Activated T-cell treated with anti-CD3 and anti-CD28 coated beads for 4 hours (primary cell): Measurements from ENCODE around the gene SCAMP1.
"Not testable (repeated sequence)": the region's sequence is repeated elsewhere in the genome, so short reads cannot be mapped to it uniquely, and the experiment has no call there.

Experiments used
- DNase-seq: peaks from one replicate; pipeline ENCODE4 v3.0.0-alpha.2; 2020

The SCAMP1 gene

DNA sequence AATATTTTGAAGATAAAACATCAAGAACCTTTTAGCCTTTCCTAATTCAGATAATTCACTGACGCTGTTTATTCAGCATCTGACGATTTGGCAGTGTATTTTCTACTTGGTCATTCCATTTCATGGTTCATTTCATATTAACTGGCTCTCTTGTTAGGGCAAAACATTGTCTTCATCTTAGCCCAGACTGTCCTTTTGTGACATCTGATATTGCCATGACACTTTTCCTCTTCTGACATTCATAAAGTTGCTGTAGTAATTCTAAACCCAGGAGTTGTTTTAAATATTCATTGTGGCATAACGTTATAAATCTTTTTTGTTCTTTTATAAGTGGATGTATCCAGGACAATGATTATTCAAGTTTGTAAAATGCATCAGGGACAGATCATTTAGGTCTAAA is 1.8 kb downstream of the SCAMP1 start:
- no peak for DNase-seq

DNA sequence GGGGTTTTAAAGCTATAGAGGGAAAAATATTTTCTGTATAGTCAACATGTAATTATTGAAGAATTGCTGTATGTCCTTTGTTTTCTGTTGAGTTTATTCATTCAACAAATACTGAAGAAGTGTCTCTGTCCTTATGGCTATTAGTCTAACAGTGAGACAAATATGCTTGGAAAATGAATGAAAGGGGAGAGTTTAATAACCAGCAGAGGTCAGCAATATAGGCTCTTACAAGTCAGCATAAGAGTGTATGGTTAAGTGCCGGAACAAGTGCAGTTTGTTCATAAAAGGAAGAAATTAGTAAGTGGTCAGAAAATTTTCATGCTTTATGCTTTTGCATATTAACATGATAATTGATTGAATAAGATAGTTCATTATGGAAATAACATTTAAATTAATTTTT is 3.6 kb downstream of the SCAMP1 start:
- no peak for DNase-seq

DNA sequence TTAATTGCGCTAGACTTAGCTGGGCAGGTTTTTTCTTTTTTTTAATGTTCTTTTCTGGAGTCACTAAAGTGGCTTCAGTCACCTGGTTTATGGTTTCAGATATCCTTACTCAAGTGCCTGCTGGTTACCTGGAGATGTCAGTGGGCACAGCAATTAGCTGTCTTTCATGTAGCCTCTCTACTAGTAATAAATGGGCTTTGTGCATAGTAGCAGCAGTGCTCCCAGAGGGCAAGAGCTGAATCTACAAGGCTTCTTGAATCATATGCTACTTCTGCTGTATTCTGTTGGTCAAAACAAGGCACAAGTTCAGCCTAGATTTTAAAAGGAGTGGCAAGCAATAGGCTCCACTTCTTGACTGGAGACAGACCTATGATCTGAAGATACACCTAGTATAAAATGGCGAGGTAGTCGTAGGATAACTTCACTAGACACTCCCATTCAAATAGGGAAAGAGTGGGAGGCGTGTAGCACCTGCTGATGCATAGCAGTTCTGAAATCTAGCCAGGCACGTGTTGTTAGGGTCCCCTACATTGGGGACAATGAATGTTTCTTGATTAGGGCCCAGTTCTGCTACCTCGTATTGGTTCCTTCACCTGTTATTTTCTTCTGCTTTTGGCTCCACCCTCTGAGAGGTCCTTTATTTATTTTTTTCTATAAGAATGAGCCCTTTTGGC is 7.0 kb downstream of the SCAMP1 start:
- DNase-seq: no peak

DNA sequence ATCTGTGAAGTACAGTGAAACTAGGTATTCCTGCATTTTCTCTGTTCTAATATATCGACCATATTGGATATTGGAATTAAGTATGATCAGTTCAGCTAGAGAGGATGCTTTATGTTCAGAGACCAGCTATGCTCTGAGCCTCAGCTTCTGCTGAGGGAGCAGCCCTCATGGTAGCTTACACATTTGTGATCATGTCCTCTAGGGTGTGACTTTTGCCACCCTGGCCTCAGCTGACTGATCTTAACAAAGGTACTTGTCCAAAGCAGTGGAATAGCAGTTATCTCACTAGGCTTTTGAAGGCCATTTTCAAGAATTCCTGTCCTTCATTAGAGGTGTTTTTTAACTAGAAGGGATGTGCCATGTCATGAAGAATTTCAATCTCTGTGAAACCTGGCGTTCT is 9.3 kb downstream of the SCAMP1 start:
- no peak for DNase-seq

DNA sequence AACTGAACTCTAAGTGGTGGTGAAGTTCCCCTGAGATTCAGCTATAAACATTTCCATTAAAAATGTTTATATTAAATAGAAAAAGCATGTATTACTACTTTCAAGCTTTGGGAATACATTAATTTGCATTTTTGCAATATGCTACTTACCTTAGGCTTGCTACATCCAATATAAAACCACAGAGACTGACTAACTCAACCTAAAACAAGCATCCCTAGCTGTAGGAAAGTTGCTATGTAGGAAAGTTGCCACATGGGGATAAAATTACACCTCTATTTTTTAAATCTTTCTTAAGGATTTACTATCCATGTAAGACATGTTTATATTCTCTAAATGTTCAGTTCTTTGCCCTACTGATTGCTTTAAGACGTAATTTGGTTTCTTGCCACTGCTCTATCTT is 12.8 kb downstream of the SCAMP1 start:
- DNase-seq: no peak

DNA sequence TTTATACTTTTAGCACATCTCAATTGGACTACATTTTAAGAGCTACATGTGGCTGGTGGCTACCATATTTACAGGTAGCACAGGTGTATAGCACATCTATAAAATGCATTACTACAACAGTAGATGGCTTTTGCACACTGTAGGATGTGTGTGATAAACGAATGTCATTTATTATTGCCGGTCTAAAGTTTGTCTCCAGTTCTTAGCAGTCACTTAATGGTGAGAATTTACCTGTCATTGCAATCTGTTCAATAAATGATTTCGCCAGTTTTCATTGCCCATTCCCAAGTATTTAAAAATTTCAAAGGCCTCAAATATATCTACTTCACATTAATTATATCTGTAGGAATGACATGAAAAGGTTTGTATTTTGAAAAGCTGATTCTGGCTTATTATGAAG is 15.9 kb downstream of the SCAMP1 start:
- no peak for DNase-seq

DNA sequence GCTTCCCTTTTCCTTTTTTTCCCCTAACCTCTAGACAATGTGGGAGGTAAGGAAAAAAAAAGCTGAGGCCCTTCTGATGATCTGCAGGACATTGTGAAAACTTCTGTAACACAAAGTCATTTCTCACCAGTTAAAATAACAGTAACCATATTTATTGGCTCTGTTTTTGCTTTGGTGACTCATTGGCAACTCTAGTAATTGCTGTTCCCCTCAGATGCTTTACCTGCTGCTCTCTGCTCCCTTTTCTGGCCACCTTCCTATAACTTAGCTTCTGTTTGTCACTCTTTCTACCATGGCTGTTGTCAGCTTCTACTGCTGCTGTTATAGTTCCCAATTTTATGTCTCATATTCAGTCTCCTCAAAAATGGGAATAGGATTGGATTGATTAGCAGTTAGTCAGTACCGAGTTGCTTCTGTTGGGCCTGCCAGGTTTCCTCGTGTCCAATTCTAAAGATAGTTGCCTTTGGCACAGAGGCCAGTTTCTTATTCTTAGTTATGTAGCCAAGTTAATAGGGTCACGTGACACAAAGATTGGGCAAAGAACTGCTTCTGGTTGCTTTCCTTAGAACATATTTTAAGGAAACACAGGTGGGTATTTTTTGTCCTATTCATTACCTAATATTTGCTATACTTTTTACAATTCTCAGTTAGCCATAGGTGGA is 16.8 kb downstream of the SCAMP1 start:
- DNase-seq: no peak

DNA sequence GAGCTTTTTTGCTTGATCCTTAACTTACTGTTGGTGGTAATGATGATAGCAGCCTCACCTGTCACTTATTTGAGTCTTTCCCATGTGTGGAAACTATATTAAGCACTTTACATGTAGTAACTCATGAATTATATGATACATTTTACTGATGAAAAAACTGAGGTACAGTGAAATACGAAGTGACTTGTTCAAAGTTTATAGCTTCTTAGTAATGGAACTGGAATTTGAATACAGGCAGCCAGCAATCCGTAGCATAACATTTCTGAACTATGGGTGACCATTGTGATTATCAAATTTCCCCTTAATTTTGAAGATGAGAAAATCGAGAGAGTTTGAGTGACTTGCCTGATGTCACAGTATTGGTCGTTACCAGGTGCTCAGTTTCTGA is 17.3 kb downstream of the SCAMP1 start:
- DNase-seq: no peak

DNA sequence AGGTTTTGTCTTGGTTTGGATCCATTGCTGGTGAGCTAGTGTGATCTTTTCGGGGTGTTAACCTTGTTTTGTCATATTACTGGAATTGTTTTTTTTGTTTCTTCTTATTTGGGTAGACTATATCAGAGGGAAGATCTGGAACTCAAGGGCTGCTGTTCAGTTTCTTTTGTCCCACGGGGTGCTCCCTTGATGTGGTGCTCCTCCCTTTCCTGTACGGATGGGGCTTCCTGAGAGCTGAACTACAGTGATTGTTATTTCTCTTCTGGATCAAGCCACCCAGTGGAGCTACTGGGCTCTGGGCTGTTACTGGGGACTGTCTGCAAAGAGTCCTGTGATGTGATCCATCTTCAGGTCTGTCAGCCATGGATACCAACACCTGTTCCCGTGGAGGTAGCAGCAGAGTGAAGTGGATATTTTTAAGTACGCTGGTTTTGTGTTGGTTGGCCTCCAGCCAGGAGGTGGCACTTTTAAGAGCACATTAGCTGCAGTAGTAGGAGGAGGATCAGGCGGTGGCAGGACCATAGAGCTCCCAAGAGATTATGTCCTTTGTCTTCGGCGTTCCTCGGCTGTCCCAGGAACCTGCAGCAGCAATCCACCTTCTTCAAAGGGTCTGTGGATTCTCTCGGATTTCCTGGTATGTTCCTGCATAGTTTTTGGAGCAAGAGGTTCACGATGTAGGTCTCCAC is 27.2 kb downstream of the SCAMP1 start:
- no peak for DNase-seq

DNA sequence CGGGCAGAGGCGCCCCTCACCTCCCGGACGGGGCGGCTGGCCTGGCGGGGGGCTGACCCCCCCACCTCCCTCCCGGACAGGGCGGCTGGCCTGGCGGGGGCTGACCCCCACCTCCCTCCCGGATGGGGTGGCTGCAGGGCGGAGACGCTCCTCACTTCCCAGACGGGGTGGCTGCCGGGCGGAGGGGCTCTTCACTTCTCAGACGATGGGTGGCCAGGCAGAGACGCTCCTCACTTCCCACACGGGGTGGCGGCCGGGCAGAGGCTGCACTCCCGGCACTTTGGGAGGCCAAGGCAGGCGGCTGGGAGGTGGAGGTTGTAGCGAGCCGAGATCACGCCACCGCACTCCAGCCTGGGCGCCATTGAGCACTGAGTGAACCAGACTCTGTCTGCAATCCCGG is 30.9 kb downstream of the SCAMP1 start:
- DNase-seq: not testable (repeated sequence)

DNA sequence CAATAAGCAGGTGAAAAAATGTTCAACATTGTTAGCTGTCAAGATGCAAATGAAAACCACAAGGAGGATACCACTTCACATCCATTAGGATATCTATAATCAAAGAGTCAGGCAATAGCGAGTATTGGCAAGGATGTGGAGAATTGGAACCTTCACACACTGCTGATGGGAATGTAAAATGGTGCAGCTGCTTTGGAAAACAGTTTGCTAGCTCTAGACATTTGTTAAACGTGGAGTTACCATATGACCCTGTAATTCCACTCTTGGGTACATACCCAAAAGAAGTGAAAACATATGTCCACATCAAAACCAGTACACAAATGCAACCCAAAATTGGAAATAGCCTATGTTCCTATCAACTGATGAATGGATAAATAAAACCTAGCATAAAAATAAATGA is 37.4 kb downstream of the SCAMP1 start:
- DNase-seq: no peak

DNA sequence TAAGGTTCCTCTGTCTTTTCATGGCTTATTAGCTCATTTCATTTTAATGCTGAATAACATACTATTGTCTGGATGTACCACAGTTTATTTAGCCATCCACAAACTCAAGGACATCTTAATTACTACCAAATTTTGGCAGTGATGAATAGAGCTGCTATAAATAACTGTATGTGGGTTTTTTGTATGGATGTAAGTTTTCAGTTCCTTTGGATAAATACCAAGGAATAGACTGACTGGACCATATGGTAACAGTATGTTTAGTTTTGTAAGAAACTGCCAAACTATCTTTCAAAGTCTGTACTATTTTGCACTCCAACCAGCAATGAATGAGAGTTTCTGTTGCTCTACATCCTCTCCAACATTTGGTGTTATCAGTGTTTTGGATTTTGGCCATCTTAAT is 38.7 kb downstream of the SCAMP1 start:
- DNase-seq: no peak

DNA sequence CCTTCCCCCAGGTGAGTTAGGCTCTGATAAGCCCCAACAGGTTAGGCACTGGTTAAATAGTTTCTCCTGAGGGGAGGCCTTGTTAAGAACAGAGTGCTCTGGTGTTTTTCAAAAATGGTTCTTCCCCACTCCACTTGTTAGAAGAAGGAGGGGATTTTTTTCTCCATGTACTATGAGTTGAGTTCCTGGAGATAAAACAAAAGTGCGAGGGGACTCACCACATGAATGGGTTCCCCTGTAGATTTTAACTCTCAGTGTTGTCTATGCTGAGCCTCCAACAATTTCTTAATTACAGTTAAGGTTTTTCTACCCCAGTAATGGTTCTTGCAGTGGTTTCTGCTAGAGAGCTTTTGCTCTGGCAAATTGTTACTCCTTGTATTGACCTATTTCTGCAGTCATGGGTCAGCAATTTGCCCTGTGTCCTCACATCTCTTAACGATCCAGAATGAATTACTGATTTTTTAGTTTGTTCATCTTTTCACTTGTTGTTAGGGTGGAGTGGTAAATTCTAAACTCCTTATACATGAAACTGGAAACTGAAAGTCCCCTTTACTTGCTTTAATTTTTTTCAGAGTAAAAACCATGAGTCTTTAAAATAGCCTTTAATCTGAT is 44.4 kb downstream of the SCAMP1 start:
- no peak for DNase-seq

DNA sequence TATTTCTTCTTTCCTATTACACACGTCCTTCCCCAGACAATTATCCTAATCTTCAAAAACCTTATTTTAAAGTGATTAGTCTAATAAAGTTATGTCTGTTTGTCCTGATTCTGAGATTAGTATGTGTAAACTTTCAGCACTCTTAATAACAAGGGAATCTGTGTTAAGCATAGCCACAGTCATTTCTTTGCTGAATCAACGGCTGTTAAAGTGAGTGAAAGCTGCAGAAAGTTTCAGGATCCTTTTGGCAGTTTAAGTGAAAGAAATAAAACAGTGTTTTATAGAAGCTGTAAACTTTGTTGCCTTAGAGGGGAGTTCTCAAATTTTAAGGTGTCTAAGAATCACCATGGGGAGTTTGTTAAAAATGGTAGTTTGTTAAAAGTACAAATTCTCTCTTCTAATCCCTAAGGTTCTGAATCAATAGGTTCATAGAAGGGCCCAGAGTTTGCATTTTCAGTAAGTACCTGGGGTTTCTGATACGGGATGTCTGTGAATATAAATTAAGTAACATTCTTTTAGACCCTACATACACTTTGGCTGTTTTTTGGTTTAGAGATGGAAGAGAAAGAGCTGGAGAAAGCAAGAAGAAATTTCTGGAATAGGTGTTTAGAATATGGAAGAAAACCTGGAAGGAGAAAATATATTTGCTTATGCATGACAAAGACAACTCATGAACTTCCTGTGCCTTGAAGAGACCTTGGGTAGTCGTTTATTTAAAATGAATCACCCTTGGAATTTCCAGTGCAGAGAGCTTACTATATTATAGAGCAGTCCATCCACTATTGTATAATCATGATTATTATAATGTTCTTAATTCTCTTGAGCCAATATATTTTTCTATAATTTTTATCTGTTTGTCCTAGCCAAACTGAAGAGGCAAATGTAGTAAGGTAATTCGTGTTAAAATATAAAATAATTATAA is 45.7 kb downstream of the SCAMP1 start:
- DNase-seq: no peak

DNA sequence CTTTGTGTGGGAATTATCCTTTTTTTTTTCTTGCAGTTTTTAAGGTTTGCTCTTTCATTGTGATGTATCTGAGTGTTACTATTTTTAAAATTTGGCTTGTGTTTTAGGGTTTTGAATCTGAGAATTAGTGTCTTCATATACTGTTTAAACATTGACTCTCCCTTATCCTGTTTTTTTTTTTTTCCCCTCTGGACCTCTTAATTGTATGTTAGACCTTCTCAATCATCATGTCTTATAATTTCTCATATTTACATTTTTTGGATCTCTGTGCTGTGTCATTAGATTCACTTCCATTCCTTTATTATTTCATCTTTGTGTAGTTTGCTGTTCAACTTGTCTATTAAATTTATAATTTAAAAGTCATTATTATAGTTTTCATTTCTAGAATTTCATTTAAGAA is 47.0 kb downstream of the SCAMP1 start:
- no peak for DNase-seq

DNA sequence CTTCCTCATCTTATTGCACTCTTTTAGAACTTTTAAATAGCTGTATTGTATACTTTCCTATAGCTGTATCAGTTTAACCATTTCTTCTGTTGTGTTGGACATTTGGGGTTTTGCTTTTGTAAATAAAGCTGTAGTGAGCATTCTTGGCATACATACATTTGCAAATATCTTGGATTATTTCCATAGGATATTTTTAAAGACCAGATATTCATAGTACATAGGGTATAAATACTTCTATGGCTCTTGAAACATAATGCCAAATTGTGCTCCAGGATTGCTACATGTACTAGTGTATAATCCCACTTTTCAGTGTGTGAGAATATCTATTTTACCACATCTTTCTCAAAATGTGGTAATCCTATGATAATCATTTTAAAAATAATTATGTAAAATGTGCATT is 51.2 kb downstream of the SCAMP1 start:
- no peak for DNase-seq

DNA sequence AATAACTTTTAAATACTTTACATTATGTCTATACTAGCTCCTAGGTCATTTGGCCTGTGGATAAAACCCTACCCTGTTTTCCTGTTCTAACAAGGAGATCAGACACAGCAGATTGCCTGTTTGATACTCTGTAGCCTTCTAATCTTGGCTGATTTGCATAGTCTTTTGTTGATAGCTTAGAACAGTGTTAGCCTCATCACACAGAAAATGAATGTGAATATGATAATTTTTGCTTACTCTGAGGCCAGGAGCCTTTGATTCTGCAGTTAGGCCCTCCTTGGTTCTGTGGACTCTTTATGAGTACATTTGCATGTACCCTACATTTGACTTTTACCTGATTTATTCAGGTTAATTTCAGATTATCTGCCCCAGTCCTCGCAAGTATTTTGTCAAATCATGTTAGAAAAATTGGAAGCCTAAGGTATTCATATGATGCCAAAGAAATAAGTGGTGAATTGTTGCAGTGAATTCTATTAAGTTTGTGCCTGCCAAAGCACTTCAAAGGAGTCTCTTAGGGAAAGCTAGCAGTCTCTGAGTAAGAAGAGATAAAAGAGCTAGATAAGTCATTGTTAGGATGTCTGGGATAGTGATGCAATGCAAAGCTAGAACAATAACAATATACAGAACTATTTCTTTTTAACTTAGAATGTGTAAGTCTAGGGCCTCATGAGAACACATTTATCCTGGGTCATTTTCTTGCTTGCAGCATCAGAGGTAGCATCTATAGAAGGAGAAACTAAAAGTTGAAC is 56.4 kb downstream of the SCAMP1 start:
- no peak for DNase-seq

DNA sequence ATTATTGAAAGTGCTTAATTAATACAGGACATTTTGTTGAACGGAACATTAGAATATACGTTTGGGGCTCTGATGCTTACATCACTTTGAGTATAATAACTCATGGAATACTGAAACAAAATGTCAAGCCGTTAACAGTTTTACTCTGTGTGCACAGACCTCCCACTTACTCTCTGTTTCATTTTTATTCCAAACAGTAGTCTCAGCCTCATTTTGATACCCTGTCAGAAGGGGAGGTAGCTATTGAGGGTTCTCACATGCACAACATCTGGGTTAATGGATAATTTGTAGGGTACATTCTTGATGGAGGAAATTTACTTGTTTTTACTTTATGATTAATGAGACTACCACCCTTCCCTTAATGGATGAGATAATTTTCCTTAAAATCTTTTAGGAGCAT is 59.0 kb downstream of the SCAMP1 start:
- DNase-seq: no peak

DNA sequence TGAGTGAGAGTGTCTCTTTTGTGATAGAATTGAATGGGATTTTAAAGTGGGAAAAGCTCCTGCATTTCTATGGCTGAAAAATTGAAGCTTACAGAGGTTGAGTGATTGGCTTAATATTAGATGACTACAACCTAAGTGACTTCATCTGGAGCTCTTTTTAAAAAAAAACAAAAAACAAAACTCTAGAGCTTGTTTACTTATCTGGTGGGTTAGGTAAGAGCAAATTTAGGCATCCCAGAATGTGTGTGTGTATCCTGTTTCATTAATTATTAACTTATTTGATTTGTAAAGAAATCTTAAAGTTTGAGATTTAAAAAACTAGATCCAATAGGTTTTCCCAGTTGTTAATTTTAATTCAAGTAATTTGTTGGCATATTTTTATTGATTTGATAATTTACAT is 60.1 kb downstream of the SCAMP1 start:
- no peak for DNase-seq

DNA sequence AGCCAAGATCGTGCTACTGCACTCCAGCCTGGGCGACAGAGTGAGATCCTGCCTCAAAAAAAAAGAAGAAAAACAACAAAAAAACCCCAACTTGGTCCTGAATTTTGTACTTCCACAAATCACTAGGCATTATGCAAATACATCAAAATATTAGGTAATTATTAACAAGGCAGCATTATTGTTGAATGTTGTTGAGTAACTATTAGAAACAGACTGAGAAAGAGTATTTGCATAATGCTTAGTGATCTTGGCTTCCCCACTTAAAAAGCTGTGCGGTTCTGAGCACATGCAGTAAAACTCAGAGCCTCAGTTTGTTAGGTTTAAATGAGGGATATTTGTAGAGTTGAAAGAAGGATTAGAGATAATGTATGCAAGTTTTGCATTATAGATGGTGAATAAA is 64.2 kb downstream of the SCAMP1 start:
- no peak for DNase-seq

DNA sequence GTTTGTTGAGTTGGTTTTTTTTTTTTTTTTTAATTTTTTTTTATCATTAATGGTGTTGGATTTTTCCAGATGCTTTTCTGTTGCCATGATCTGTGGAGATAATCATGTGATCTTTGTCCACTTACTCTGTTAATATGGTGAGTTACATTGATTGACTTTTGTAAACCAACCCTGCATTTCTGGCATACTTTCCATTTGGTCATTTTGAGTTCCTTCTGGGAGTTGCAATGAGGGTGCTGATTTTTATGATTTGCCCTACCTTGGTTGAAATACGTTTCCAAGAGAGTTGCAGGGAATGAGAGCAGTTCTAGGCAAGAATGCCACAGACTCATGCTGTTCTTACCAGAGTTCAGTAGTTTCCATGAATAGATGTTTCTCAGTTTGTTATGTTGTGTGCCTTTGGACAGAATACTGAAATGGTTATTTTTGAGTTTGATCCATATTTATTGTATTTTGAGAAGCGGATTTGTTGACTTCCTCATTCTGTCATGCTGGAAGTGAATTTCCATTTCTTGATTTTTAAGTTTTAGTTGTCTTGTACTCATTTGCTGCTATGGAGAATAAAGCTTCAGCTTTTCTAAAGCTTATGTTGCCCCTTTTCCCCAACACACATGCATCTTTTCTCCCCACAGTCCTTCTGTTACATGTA is 69.0 kb downstream of the SCAMP1 start:
- no peak for DNase-seq

DNA sequence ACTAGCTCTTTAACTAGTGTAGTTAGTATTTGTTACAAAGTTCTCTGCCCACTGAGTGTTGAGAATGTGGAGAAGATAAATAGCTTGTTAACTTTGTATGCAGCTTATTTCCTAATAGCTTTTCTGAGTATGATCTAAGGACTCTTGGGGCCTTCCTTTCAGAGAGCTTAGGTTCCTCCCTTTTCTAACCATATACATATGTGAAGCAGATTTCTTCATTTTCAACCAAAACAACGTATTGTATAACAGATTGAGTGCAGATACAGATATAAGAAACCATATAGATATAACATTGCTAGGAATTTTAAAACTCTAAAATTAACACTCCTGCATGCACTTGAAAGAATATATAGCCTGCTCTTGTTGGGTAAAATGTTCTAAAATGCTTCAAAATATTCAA is 70.4 kb downstream of the SCAMP1 start:
- no peak for DNase-seq
